Measurements from ENCODE around the gene RTKN. TPM values are rescaled to one million over a fixed set of nuclear protein-coding genes. Genes with fewer than 3 reads are reported as not detected.

Gene RTKN
- total and polyA plus RNA-seq, 2 of the 13 experiments (the other 11 are each of a cell fraction or from before 2014, with no cell fraction given) = 159 to 166 TPM

DNA sequence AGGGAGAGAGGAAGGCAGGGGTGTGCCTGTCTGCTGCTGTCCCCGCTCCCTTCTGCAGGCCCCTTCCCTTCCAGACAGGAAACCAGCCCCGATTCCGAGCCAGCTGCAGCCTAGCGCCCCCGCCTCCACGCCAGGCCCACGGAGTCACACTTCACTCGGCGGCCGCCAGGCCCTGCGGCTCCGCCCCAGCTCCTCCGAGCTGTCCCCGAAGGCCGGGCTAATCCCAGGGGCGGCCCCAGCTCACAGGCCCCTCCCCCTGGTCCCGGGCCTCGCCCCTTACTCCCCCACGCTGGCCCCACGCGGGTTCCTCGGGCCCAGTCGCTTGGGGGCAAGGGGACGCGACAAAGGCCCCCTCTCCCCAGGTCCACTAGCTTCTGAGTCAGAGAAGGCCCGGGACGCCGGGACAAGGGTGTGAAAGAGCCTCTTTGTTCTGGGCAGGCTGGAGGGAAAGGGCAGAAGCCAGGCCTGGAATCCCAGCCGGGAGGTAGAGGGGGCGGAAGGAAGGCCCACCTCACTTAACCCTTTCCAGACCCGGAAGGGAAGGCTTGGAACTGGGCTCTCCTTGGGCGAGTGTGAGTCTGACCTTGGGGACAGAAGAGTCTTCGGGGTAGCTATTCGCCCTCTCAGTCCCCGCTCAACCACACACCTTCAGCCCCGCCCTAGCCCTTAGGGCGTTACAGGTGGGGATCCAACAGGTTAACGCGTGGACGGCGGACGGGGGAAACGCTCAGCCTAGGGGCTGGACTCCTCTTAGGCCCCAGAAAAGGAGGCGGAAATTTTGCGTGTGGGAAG is 1.2 kb downstream of the RTKN start (continued):
- TF ChIP-seq ARID4A (CRISPR knock-in tag; IDR thresholded peaks at IDR 0.05; ENCODE audit: borderline replicate concordance) (peak; percentile 85), NFRKB (IDR thresholded peaks at IDR 0.05) (no peak), ZNF136 (CRISPR knock-in tag; IDR thresholded peaks at IDR 0.05; ENCODE audit: low read depth) (no peak; the same call in 1 of the 2 replicates), LBX2 (CRISPR knock-in tag; IDR thresholded peaks at IDR 0.05; ENCODE audit: borderline replicate concordance) (no peak), KIAA2018 (CRISPR knock-in tag; IDR thresholded peaks at IDR 0.05; ENCODE audit: borderline replicate concordance) (0 out of 2 replicates have a peak, but pooled peaks have one; percentile 53), PRDM15 (CRISPR knock-in tag; IDR thresholded peaks at IDR 0.05) (peak; percentile 94)
- TF ChIP-seq, protein P1, sequence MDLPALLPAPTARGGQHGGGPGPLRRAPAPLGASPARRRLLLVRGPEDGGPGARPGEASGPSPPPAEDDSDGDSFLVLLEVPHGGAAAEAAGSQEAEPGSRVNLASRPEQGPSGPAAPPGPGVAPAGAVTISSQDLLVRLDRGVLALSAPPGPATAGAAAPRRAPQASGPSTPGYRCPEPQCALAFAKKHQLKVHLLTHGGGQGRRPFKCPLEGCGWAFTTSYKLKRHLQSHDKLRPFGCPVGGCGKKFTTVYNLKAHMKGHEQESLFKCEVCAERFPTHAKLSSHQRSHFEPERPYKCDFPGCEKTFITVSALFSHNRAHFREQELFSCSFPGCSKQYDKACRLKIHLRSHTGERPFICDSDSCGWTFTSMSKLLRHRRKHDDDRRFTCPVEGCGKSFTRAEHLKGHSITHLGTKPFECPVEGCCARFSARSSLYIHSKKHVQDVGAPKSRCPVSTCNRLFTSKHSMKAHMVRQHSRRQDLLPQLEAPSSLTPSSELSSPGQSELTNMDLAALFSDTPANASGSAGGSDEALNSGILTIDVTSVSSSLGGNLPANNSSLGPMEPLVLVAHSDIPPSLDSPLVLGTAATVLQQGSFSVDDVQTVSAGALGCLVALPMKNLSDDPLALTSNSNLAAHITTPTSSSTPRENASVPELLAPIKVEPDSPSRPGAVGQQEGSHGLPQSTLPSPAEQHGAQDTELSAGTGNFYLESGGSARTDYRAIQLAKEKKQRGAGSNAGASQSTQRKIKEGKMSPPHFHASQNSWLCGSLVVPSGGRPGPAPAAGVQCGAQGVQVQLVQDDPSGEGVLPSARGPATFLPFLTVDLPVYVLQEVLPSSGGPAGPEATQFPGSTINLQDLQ (CRISPR knock-in tag; IDR thresholded peaks at IDR 0.05) = 0 out of 2 replicates have a peak, but pooled peaks have one; percentile 18
